Stimulated activated CD4-positive, alpha-beta T cell treated with anti-CD3 and anti-CD28 coated beads, Interleukin-15, amount 100 ng/mL, for 1 hour (primary cell): ENCODE data around the gene ZNF782.
A peak's percentile ranks its signal among the peaks of the same experiment; 100 is the strongest.
"Not testable (repeated sequence)": the region's sequence is repeated elsewhere in the genome, so short reads cannot be mapped to it uniquely, and the experiment has no call there.

Source experiments
- DNase-seq, 2 donors: peaks; one replicate each; pipeline ENCODE4 v3.0.0-alpha.2; 2020; ENCODE audit warnings: low read depth in 1 of 2, low spot score in 1 of 2

Gene ZNF782

GRCh38 chr9:96853781-96854650 is at the start of gene ZNF782:
Gene ZNF782 (minus strand): TSS chr9:96854514. CDS start chr9:96851961, 2,553 bp downstream.
- peak; percentile 69 to 70 for DNase-seq

DNA sequence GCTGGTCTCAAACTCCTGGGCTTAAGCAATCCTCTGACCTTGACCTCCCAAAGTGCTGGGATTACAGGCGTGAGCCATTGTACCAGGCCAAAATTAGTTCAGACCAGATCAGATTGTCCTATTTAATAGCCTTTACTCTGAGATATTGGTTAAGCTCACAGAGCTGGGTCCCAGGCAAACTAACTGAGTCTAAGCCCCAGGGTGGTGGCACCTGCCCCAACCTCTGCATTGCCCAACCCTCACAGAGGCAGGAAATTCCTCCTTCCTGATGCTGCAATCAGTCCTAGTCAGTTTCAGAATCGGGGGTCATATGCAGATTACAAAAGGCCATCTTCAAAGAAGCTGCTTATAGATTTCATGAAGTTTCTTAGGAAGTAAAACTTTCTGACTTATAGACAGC is 45.7 kb upstream of the ZNF782 start:
- not testable (repeated sequence) for DNase-seq

DNA sequence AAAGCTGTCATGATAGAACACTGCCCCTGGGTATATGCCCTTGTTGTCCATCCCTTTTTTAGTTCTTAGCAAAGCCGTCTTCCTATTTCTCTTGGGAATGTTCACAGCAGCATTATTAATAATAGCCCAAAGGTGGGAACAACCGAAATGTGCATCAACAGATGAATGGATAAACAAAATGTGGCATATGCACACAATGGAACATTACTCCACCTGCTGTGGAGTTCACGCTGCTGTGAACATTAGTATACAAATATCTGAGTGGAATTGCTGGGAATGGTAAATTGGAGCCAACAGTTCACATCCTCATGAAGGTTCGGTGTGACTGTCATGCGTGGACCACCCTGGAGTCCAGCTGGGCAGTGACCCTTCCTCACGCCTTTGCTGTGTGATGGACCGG is 37.8 kb upstream of the ZNF782 start:
- DNase-seq: no peak

GRCh38 chr9:96888591-96888990 is 34.3 kb upstream of the ZNF782 start:
- no peak for DNase-seq

GRCh38 chr9:96885424-96885823 is 31.1 kb upstream of the ZNF782 start:
- no peak for DNase-seq

GRCh38 chr9:96884443-96884842 is 30.1 kb upstream of the ZNF782 start:
- no peak for DNase-seq

DNA sequence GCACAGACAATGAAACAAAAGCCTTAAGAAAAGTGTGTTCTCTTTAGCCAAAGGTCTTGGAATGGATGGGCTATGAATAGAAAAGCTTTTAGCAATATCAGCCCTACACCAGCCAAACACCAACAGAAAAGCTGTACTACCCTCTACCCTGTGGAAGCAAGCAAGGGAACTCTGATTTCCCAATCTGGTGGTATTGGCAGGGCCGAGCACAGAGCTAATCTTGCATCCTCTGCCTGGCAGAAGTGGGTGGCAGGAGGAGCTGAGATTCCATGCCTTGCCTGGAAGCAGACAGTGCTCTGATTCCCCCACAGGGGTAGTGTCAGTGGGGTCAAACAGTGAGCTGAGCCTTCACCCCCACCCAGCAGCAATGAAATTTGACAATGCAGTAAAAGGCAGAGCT is 29.6 kb upstream of the ZNF782 start:
- DNase-seq: no peak

GRCh38 chr9:96877269-96877668 is 23.0 kb upstream of the ZNF782 start:
- DNase-seq: no peak

- DNase-seq: no peak
These were observed 21.3 kb upstream of the ZNF782 start for GRCh38 chr9:96875461-96876142.

GRCh38 chr9:96874947-96875460 is 20.7 kb upstream of the ZNF782 start:
- no peak for DNase-seq

GRCh38 chr9:96874201-96874785 is 20.0 kb upstream of the ZNF782 start:
- no peak for DNase-seq

GRCh38 chr9:96871176-96871575 is 16.9 kb upstream of the ZNF782 start:
- DNase-seq: no peak

GRCh38 chr9:96868709-96869108 is 14.4 kb upstream of the ZNF782 start:
- DNase-seq: no peak

DNA sequence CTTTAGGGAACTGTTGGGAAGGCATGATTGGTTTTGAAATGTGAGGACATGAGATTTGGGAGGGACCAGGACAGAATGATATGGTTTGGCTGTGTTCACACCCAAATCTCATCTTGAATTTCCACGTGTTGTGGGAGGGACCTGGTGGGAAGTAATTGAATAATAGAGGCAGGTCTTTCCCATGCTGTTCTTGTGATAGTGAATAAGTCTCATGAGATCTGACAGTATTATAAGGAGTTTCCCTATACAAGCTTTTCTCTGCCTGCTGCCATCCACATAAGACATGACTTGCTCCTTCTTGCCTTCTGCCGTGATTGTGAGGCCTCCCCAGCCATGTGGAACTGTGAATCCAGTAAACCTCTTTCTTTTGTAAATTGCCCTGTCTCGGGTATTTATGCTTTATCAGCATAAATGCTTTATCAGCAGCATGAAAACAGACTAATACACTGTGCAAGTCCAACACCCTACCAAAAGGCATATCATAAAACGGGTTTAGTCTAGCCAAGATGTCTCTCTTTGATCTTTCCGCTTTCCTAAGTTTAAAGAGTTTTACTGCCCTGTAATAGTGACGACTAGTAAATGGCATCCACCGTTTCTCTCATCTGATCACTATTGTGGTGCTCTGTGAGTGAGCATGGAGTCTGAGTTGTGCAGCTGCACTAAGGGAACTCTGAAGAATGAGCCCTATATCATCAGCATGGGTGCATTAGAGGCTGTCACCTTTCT is 12.9 kb upstream of the ZNF782 start:
- no peak for DNase-seq

- not testable (repeated sequence) for DNase-seq
These were observed 10.9 kb upstream of the ZNF782 start for GRCh38 chr9:96865240-96865639.

- DNase-seq: no peak
These were observed 5.3 kb upstream of the ZNF782 start for GRCh38 chr9:96859461-96860198.

DNA sequence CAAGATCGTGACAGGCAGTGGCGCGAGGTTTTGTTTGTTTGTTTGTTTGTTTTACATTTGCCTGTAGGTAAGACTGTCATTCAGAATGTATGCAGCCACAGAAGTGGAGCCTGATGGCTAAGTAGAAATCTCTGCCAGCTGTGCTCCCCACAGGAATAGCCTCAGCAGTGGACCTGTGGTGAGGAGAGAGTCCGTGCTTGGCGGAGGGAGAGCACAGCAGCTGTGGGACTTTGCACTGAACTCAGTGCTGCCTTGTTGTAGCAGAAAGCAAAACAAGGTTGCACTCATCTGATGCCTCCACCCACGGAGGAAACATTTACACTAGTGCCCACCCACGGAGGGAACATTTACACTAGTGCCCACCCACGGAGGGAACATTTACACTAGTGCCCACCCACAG is 4.4 kb upstream of the ZNF782 start:
- DNase-seq: no peak

DNA sequence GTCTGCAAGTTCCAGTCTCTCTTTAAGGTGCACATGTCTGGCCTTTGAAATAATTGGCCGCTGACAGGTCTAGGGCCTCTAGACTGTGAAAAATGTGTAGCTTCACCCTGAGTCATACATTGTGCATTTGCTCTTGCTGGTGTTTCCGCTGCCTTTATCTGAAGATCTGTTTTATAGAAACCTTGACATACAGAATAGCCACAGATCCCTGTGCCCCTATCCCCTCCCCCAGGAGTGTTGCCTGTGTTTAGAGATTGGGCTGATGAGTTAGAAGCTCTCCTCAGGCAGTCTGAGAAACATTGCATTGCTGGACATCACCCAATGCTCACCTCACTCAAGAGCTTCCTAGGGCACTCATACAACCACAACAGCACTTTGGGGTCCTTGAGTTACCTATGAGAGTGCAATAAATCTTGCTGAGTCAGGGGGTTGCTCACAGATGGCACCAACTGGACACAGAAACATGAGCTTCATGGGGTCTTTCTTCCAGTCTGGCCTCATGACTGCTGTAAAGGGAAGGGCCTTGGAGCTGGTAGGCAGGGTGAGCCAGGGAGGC is 3.8 kb upstream of the ZNF782 start:
- DNase-seq: no peak

DNA sequence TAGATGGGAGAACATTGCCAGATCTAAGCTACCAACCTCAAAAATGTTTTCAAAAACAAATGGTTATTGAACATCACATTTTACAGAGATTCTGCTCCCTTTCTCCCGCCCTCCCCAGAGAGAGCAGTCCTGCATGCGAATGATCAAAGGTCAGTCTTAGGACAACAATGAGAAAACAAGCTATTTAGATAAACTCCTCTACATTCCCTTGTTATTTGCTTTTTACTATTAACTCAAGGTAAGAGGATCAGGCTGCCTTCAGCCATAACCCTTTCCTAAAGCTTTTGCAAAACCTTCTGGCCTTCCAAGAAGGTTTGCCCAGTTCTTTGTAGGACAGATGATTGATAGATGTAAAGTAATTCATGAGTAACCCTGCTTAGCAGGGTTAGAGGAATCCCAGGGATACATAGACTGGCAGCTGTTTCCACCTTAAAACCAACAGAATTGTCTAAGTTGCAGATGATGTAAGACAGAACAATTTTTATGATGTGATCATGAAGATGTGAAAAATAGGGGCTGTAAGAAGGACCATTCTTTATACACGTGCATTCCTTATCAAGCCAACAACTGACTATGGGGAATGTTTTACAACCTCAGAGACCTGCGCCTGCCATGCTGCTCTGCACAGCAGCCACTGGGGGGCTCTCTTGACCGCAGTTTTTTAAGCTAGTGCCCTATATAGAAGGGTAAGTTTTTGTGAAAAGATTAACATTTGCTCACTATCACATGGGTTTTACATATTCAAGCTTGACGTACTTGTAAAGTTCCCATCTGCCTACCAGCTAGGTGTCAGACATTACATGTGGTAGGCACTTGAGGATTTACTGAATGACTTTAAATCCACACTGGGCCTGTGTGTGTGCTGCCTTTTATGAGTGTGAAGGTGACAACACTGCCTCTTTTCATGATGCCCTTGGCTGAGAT is 2.3 kb upstream of the ZNF782 start:
- peak; percentile 29 to 54 for DNase-seq
